ENCODE data around the gene GFAP.

GFAP gene

DNA sequence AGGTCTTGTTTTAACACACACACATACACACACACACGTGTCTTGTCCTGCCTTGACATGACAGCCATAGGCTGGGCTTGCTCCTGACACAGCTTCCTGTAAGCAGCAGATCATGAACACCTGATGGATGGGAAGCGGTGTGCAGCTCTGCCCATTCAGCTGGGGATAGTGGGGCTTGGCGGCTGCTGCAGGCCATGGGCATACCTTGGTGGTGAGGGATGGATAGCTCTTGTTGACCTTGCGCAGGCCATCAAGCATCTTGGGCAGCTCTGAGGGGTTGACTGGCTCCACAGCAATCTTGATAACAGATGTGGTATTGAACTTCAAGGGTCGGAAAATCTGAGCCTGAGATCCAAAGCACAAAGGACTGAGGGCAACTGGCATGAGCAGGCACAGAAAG is 55.6 kb downstream of the GFAP start:
- FAIRE-seq: no peak

DNA sequence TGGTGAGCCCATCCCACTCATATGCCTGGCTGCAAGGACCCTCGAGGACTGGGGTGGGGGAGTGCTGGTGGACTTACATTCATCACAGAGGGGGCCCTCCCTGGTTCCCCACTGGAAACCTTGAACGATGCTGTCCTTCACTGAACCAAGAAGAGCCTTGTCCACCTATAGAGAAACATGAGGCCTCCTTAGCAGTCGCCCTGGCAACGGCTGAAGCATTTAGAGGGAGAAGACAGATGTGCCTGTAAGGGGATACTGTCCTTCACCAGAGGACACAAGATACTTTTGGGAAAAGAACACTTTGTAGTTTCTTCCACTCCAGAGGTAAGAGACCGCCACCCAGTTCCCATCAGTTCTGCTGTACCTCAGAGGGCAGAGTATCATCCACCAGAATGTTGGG is 61.1 kb downstream of the GFAP start:
- no peak for FAIRE-seq

Measured in endometrium (tissue), 2 donors.